ENCODE results near the gene ERRFI1. TPM values are rescaled to one million over a fixed set of nuclear protein-coding genes. Genes with fewer than 3 reads are reported as not detected.
"Not testable (repeated sequence)": the region's sequence is repeated elsewhere in the genome, so short reads cannot be mapped to it uniquely, and the experiment has no call there.

The ERRFI1 gene
- total RNA-seq, 1 experiment from 2014 or later = 37.2 TPM

DNA sequence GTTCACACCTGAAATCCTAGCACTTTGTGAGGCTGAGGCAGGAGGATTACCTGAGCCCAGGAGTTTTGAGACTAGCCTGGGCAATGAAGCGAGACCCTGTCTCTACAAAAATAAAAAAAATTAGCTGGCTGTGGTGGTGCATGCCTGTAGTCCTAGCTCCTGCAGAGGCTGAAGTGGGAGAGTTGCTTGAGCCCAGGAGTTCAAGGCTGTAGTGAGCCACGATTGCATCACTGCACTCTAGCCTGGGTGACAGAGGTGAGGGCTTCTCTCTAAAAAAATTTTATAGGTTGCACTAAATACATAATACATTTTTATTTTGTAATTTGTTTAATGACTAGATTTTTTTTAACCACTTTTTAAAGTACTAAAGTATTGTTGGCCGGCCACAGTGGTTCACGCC is 58.5 kb downstream of the ERRFI1 start:
- Histone ChIP-seq H3K9me3 (no peaks in the 10 kb centered on the region), H3K36me3 (ENCODE audit: control insufficient read depth, insufficient read depth, low read length) (no peaks in the 10 kb centered on the region; the same call in 1 of the 2 replicates), H3K27me3 (replicated peaks; ENCODE audit: control insufficient read depth, insufficient read depth, low read length) (no peaks in the 10 kb centered on the region), H3K4me1 (no peaks in the 10 kb centered on the region), H3K4me3 (ENCODE audit: low read depth, low read length) (no peak overlapping the region)
- peaks cover 6% of the 10 kb centered on the region for H3K4me1 Mint-ChIP-seq (ENCODE audit: low read depth, unreplicated experiment)
- H3K36me3 Mint-ChIP-seq (ENCODE audit: insufficient read depth, unreplicated experiment) = peaks cover 88% of the 10 kb centered on the region
- ChIA-PET CTCF (no interaction called here), POLR2A (no interaction called here)
- DNase-seq = no peak
- TF ChIP-seq CTCF (IDR thresholded peaks at IDR 0.05; ENCODE audit: insufficient read depth in 1 of 2, low read depth in 1 of 2, low read length in 1 of 2, severe bottlenecking in 1 of 2, unreplicated experiment in 1 of 2) = no peak
- BruUV-seq (replicated peaks) = no TSS peak
- intact Hi-C loops (cut with micrococcal nuclease; ENCODE audit: unreplicated experiment) = no loop called here
- no peaks in the 10 kb centered on the region for H3K9me3 Mint-ChIP-seq (ENCODE audit: unreplicated experiment)
- H3K27ac Mint-ChIP-seq (ENCODE audit: unreplicated experiment) = no peak overlapping the region
- no peak overlapping the region for H3K4me3 Mint-ChIP-seq (ENCODE audit: unreplicated experiment)
- H3K27me3 Mint-ChIP-seq (ENCODE audit: insufficient read depth, unreplicated experiment) = no peaks in the 10 kb centered on the region

GRCh38 chr1:7967196-7967595 is 58.9 kb downstream of the ERRFI1 start:
- Histone ChIP-seq H3K27me3 (replicated peaks; ENCODE audit: control insufficient read depth, insufficient read depth, low read length) (no peaks in the 10 kb centered on the region), H3K4me1 (no peaks in the 10 kb centered on the region), H3K4me3 (ENCODE audit: low read depth, low read length) (no peak overlapping the region), H3K9me3 (no peaks in the 10 kb centered on the region), H3K36me3 (ENCODE audit: control insufficient read depth, insufficient read depth, low read length) (no peaks in the 10 kb centered on the region; the same call in 1 of the 2 replicates)
- TF ChIP-seq CTCF (IDR thresholded peaks at IDR 0.05; ENCODE audit: insufficient read depth in 1 of 2, low read depth in 1 of 2, low read length in 1 of 2, severe bottlenecking in 1 of 2, unreplicated experiment in 1 of 2) = no peak
- CTCF ChIA-PET = no interaction called here
- Mint-ChIP-seq H3K27ac (ENCODE audit: unreplicated experiment) (no peak overlapping the region), H3K27me3 (ENCODE audit: insufficient read depth, unreplicated experiment) (no peaks in the 10 kb centered on the region), H3K9me3 (ENCODE audit: unreplicated experiment) (no peaks in the 10 kb centered on the region), H3K36me3 (ENCODE audit: insufficient read depth, unreplicated experiment) (peaks cover 83% of the 10 kb centered on the region), H3K4me1 (ENCODE audit: low read depth, unreplicated experiment) (peaks cover 6% of the 10 kb centered on the region), H3K4me3 (ENCODE audit: unreplicated experiment) (no peak overlapping the region)
- POLR2A ChIA-PET = no interaction called here
- DNase-seq = no peak
- BruUV-seq (replicated peaks) = no TSS peak
- intact Hi-C loops (cut with micrococcal nuclease; ENCODE audit: unreplicated experiment) = no loop called here

- H3K27ac Mint-ChIP-seq (ENCODE audit: unreplicated experiment) = no peak overlapping the region
Observed at GRCh38 chr1:7964476-7964875, 61.6 kb downstream of the ERRFI1 start.

DNA sequence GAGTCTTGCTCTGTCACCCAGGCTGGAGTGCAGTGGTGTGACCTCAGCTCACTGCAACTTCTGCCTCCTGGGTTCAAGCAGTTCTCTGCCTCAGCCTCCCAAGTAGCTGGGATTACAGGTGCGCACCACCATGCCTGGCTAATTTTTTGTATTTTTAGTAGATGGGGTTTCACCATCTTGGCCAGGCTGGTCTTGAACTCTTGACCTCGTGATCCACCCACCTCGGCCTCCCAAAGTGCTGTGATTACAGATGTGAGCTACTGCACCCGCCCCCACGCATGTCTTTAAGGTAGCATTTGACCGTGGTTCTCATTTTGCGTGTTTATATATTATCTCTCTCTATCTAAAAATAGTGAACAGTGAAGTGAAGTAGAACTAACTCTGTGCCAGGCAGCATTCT is 62.3 kb downstream of the ERRFI1 start:
- H3K4me1 Mint-ChIP-seq (ENCODE audit: low read depth, unreplicated experiment); H3K4me1 ChIP-seq; H3K27me3 ChIP-seq (replicated peaks; ENCODE audit: control insufficient read depth, insufficient read depth, low read length); CTCF ChIA-PET; DNase-seq; H3K27ac Mint-ChIP-seq (ENCODE audit: unreplicated experiment); BruUV-seq (replicated peaks); intact Hi-C loops (cut with micrococcal nuclease; ENCODE audit: unreplicated experiment); POLR2A ChIA-PET; H3K9me3 Mint-ChIP-seq (ENCODE audit: unreplicated experiment); H3K36me3 ChIP-seq (ENCODE audit: control insufficient read depth, insufficient read depth, low read length); H3K4me3 ChIP-seq (ENCODE audit: low read depth, low read length); H3K27me3 Mint-ChIP-seq (ENCODE audit: insufficient read depth, unreplicated experiment); H3K9me3 ChIP-seq: not testable (repeated sequence)
- Mint-ChIP-seq H3K36me3 (ENCODE audit: insufficient read depth, unreplicated experiment) (peaks cover 67% of the 10 kb centered on the region), H3K4me3 (ENCODE audit: unreplicated experiment) (peak overlapping the region; percentile 53)

More at GRCh38 chr1:7964476-7964875, 61.6 kb downstream of the ERRFI1 start:
- Histone ChIP-seq H3K4me3 (ENCODE audit: low read depth, low read length) (no peak overlapping the region), H3K4me1 (no peaks in the 10 kb centered on the region), H3K27me3 (replicated peaks; ENCODE audit: control insufficient read depth, insufficient read depth, low read length) (no peaks in the 10 kb centered on the region), H3K36me3 (ENCODE audit: control insufficient read depth, insufficient read depth, low read length) (no peaks in the 10 kb centered on the region; the same call in 1 of the 2 replicates), H3K9me3 (no peaks in the 10 kb centered on the region)
- Mint-ChIP-seq H3K4me1 (ENCODE audit: low read depth, unreplicated experiment) (peaks cover 6% of the 10 kb centered on the region), H3K4me3 (ENCODE audit: unreplicated experiment) (no peak overlapping the region), H3K9me3 (ENCODE audit: unreplicated experiment) (no peaks in the 10 kb centered on the region), H3K27me3 (ENCODE audit: insufficient read depth, unreplicated experiment) (no peaks in the 10 kb centered on the region), H3K36me3 (ENCODE audit: insufficient read depth, unreplicated experiment) (peaks cover 73% of the 10 kb centered on the region)
- POLR2A ChIA-PET = interaction anchor here (1.1 kb wide), 1 partner anchor 40 kb away, joined by 3 read pairs; no protein-coding TSS in a partner anchor
- CTCF ChIA-PET = no interaction called here
- BruUV-seq (replicated peaks) = TSS peak; percentile 1
- no peak for TF ChIP-seq CTCF (IDR thresholded peaks at IDR 0.05; ENCODE audit: insufficient read depth in 1 of 2, low read depth in 1 of 2, low read length in 1 of 2, severe bottlenecking in 1 of 2, unreplicated experiment in 1 of 2)
- intact Hi-C loops (cut with micrococcal nuclease; ENCODE audit: unreplicated experiment) = no loop called here
- no peak for DNase-seq

- H3K4me1 ChIP-seq; intact Hi-C loops (cut with micrococcal nuclease; ENCODE audit: unreplicated experiment); CTCF ChIA-PET; H3K4me1 Mint-ChIP-seq (ENCODE audit: low read depth, unreplicated experiment); H3K27ac Mint-ChIP-seq (ENCODE audit: unreplicated experiment); H3K36me3 ChIP-seq (ENCODE audit: control insufficient read depth, insufficient read depth, low read length); DNase-seq; H3K9me3 ChIP-seq; H3K27me3 Mint-ChIP-seq (ENCODE audit: insufficient read depth, unreplicated experiment); BruUV-seq (replicated peaks); H3K4me3 ChIP-seq (ENCODE audit: low read depth, low read length); POLR2A ChIA-PET; H3K27me3 ChIP-seq (replicated peaks; ENCODE audit: control insufficient read depth, insufficient read depth, low read length); H3K9me3 Mint-ChIP-seq (ENCODE audit: unreplicated experiment): not testable (repeated sequence)
- Mint-ChIP-seq H3K4me3 (ENCODE audit: unreplicated experiment) (peak overlapping the region; percentile 53), H3K36me3 (ENCODE audit: insufficient read depth, unreplicated experiment) (peaks cover 62% of the 10 kb centered on the region)
Observed at GRCh38 chr1:7963378-7963730, 62.8 kb downstream of the ERRFI1 start.
